Stimulated activated CD8-positive, alpha-beta memory T cell treated with anti-CD3 and anti-CD28 coated beads, Interleukin-12 subunit alpha, Interleukin-12 subunit beta, amount 100 ng/mL, for 4 hours (primary cell): Measurements from ENCODE around the gene LAMB3.
A peak's percentile ranks its signal among the peaks of the same experiment; 100 is the strongest.

ENCODE experiments used
- DNase-seq: peaks from one replicate; pipeline ENCODE4 v3.0.0-alpha.2; 2020; ENCODE audit warnings: low read depth

LAMB3 gene

GRCh38 chr1:209595599-209596285 is 56.5 kb downstream of the LAMB3 start:
- DNase-seq: no peak

- no peak for DNase-seq
These were observed 57.2 kb downstream of the LAMB3 start for GRCh38 chr1:209595028-209595427.

GRCh38 chr1:209594440-209594839 is 57.8 kb downstream of the LAMB3 start:
- DNase-seq: no peak

GRCh38 chr1:209593747-209594146 is 58.5 kb downstream of the LAMB3 start:
- no peak for DNase-seq

- DNase-seq: no peak
These were observed 61.8 kb downstream of the LAMB3 start for GRCh38 chr1:209590405-209590804.

- no peak for DNase-seq
These were observed 62.4 kb downstream of the LAMB3 start for GRCh38 chr1:209589863-209590262.

GRCh38 chr1:209589440-209589839 is 62.8 kb downstream of the LAMB3 start:
- no peak for DNase-seq

GRCh38 chr1:209587789-209588188 is 64.4 kb downstream of the LAMB3 start:
- no peak for DNase-seq

- DNase-seq: no peak
These were observed 65.9 kb downstream of the LAMB3 start for GRCh38 chr1:209586221-209586740.

- no peak for DNase-seq
These were observed 66.6 kb downstream of the LAMB3 start for GRCh38 chr1:209585672-209586071.

- no peak for DNase-seq
These were observed 67.0 kb downstream of the LAMB3 start for GRCh38 chr1:209585197-209585596.

GRCh38 chr1:209584231-209584672 is 68.0 kb downstream of the LAMB3 start:
- DNase-seq: no peak

GRCh38 chr1:209583408-209583807 is 68.8 kb downstream of the LAMB3 start, which contains the start of gene CAMK1G:
TSS of gene CAMK1G (plus strand) at chr1:209583714. CDS start at chr1:209594984, 11,270 bp downstream.
- no peak for DNase-seq

- DNase-seq: no peak
These were observed 71.6 kb downstream of the LAMB3 start for GRCh38 chr1:209580577-209580976.

- DNase-seq: no peak
These were observed 74.9 kb downstream of the LAMB3 start for GRCh38 chr1:209577346-209577745.

GRCh38 chr1:209576392-209577197 is 75.6 kb downstream of the LAMB3 start:
- DNase-seq: peak; percentile 24

GRCh38 chr1:209570743-209571142 is 81.5 kb downstream of the LAMB3 start:
- no peak for DNase-seq

- peak; percentile 28 for DNase-seq
These were observed 82.6 kb downstream of the LAMB3 start for GRCh38 chr1:209569455-209570207.

- no peak for DNase-seq
These were observed 84.5 kb downstream of the LAMB3 start for GRCh38 chr1:209567698-209568175.

- DNase-seq: peak; percentile 21
These were observed 86.2 kb downstream of the LAMB3 start for GRCh38 chr1:209565759-209566678.
